Stimulated activated CD8-positive, alpha-beta memory T cell treated with anti-CD3 and anti-CD28 coated beads, Interleukin-4, amount 100 ng/mL, for 48 hours (primary cell): ENCODE measurements around the gene NLRP5.
"Not testable (repeated sequence)": the region's sequence is repeated elsewhere in the genome, so short reads cannot be mapped to it uniquely, and the experiment has no call there.

Source experiments
- DNase-seq: peaks from one replicate; pipeline ENCODE4 v3.0.0-alpha.2; 2020

The NLRP5 gene

DNA sequence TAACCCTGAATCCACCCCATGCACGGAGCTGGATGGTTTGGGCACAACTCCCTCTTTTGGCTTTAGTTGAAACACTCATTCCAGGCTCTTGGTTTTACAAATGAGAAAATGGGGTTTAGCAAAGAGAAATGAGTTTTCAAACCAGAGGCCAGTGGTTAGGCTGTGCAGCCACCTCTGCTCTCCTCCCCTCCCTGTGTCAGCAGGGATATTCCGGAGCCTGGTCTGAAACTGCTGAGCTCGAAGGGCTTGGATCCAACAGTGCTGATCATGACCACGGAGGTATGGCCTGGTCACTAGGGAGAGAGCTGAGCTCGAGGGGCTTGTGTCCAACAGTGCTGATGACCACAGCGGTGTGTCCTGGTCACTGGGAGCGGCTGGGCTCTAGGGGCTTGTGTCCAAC is 93.0 kb downstream of the NLRP5 start:
- DNase-seq, result no peak

- DNase-seq, result peak; percentile 90
Observed at GRCh38 chr19:56080669-56081401, 94.3 kb downstream of the NLRP5 start.

GRCh38 chr19:56083668-56084067 is 97.1 kb downstream of the NLRP5 start:
- no peak for DNase-seq

DNA sequence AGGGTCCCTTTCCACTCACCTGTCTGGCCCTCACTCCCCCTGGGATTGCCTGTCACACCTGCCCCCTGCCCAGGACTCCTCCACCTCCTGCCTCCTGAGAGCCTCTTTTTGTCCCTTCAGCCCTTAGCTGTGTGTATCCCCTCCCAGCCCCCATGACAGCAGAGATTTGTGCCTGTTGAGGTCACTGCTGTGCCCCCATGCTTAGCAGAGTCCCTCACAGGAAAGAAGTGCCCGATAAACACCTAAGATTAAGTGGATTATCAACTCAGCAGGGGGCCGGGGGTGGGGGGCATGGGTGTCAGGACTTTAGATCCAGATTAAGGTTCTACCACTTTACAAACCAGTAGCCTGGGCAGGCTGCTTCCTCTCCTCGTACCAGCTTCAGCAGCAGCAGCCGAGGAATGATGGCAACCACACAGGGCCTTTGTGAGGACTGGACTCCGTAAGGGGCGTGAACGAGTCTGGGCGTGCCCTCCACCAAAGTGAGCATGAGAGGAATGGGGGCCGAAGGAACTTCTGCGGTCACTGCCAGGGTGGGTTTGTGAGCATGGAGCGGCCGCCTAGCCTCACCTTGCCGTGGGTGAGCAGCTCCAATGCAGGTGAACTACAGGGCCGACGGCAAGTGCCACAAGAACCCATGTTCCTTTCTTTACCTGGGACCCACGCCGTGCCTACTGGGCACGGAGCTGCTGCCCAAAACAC is 98.4 kb downstream of the NLRP5 start:
- DNase-seq, result no peak

DNA sequence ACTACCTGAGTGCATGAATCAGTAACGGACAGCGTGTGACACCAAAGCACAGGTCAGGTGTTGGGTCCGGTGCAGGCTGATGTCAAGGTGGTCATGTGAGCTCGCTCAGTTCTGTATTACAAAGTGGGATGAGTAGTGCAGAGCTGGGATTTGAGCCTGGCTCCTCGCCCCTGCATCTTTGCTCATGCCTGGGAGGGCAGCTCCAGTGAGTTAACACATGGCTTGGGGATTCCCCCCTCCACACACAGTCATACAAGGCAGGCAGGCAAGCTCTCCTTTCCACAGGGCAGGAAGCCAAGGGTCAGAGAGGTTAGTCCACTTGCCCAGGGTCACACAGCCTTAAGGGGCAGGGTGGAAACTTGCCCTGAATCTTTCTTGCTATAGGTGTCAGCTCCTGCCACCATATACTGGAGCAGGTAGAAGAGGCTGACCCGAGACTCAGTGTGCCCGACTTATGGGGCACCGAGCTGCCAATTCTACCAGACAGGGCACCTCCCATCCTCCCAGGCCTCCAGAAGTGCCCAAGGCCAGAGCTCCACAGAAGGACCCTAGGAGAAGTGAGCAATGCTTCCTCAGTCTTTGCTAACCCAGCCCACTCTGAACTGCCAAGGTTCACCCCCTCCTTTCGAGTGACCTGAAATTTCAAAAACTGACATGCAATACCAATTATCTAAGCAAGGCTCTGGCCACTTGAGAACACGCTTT is 99.1 kb downstream of the NLRP5 start:
- no peak for DNase-seq

DNA sequence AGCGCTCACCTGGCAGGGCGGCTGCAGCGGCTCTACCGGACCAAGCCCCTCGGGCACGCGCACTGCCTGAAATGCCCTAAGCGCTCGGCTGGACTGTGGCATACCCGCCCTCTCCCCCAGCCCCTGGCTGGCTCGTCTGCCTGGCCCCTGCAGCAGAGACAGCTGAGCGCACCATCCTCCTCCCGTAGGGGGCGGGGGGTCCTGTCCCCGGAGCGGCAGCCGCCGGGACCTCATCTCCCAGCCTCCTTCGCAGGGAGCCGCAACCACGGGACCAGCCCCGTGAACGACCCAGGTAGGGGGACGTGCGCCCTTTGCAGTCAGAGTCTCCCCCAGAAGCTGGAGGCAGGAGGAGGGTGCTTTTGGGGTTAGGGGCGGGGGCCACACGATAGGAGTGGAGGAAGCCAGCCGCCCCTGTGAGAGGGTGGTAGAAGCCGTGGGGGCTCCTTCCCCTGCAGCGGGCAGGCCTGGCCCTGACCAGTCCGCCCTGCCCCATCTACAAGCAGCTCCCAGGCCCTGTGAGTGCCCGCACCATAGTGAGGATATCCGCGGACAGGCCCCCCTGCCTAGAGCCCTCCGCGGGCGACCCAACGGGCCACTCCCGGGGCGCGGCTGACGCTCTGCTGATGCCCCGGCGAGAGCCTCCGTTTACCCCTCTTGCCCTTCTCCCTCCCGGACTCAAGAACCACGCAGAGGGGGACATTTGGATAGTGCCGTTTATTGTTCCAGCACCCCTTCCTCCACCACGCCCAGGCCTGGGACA is 100.3 kb downstream of the NLRP5 start:
- no peak for DNase-seq

- no peak for DNase-seq
Observed at GRCh38 chr19:56087647-56088496, 101.3 kb downstream of the NLRP5 start.

DNA sequence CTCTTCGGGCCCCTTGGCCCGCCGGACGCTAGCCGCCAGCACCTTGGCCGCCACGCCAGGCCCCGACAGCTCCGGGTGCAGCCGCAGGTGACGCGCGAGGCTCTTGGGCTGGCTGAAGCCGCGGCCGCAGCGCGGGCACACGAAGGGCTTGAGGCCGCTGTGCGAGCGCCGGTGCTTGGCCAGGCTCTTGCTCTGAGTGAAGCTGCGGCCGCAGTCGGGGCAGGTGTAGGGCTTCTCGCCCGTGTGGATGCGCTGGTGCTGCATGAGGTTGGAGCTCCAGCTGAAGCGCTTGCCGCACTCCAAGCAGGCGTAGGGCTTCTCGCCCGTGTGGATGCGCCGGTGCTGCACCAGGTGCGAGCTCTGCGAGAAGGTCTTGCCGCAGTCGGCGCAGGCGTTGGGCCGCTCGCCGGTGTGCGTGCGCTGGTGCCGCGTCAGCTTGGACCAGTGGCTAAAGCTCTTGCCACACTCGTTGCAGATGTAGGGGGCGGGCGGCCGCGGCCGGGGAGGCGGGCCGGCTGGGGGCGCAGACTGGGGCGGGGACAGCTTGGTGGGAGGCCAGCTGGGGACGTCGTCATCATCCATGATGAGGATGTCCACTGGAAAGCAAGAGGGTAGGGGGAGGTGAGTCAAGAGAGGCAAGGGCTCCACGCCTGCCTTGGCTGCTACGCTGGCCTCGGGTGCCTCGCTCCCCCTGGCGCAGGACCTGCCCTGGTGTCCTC is 102.1 kb downstream of the NLRP5 start:
- no peak for DNase-seq

DNA sequence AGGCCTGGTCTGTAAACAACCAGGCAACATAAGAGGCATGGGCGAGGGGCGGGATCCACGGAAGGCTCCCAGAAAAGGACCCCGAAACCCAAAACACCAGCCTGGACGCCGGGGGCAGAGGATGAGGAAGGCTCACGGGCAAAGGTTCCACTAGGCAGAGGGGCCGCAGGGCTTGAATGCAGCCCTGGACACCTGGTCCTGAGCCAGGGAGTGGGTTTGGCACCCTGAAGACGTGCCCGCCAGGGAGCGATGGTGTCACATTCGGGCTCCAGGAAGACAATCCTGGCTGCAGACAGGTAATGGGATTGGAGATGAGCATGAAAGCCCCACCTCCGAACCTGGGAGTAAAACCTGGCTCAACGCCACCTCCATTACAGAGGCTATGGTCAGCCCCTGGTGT is 102.8 kb downstream of the NLRP5 start:
- no peak for DNase-seq

DNA sequence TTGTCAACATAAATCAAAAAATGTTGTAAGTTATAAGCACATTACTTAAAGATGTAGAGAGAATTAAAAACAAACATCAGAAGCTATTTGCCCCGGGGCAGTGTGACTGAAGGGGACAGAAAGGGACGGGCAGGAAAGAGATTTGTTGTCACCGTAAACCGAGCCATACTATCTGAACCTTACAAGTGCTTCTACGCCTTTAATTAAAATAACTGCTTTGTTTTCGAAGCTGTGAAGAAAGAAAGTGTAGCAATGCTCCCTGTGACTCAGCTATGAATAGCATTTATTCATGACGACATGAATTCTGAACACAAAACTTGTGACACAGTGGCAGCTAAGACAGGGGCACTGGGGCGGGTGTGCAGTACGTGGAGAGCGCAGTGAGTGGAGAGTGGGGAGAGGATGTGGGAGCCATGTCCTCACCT is 104.5 kb downstream of the NLRP5 start:
- DNase-seq, result no peak

DNA sequence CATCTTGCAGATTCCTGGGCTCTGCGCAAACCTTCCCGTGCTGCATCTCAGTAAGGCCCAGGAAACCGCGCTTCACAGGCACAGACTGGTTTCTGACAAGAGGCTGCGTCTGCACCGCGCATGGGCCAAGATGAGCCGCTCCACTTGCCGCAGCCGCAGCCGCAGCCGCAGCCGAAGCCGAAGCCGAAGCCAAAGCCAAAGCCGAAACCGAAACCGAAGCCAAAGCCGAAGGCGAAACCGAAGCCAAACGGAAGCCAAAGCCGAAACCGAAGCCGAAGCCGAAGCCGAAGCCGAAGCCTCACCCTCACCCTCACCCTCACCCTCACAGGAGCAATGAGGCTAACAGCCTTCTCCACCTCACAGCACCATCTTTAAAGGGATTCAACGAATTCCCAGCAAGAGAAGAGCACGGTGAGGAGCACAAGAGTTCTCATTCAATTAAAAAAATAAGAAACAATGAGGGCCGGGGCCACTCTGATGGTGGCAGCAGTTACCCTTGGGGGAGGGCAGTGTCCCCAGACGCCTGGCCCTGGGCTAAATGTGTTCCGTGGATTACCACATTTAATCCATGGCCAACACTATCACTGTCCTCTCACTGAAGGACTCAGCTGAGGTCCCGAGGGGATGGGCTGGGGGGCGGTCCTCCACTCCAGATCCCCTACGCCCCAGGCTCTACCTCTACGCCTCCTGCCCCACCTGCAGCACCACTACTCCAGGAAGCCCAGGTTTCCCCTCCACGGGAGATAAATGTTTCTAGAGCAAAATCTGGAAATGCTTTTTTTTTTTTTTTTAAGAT is 105.4 kb downstream of the NLRP5 start:
- DNase-seq, result no peak

- DNase-seq, result no peak
Observed at GRCh38 chr19:56092685-56093631, 106.4 kb downstream of the NLRP5 start.

DNA sequence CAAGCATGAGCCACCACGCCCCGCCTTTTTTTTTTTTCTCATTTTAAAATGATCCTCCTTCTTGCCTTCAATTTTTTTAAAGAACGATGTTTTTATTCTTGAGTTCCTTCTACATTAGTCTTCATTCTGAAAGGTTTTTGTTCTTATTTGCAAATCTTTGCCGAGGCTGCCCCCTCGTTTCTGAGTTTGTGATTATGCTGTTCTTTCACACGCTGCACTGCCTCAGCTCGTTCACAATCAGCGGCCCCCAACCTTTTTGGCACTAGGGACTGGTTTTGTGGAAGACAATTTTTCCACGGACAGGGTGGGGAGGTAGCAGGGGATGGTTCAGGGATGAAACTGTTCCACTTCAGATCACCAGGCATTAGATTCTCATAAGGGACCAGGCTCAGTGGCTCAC is 107.9 kb downstream of the NLRP5 start:
- DNase-seq, result no peak

DNA sequence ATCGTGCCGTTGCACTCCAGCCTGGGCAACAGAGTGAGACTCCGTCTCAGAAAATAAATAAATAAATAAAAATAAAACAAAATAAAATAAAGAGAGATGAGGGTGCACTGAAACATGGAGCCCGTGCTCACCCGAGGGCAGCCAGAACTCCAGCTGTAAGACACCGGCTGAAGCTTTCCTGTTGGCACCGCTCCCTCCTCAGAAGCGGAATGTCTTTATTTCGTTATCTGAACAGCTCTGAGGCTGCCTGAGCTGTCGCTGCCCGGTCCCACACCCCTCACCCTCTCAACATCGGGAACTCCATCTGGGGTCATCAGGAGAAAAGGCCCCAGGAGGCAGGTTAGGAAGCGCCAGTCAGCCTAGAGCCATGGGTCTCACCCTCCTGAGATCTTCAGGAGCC is 110.1 kb downstream of the NLRP5 start:
- DNase-seq, result no peak

- DNase-seq, result no peak
Observed at GRCh38 chr19:56097306-56097705, 110.7 kb downstream of the NLRP5 start.

DNA sequence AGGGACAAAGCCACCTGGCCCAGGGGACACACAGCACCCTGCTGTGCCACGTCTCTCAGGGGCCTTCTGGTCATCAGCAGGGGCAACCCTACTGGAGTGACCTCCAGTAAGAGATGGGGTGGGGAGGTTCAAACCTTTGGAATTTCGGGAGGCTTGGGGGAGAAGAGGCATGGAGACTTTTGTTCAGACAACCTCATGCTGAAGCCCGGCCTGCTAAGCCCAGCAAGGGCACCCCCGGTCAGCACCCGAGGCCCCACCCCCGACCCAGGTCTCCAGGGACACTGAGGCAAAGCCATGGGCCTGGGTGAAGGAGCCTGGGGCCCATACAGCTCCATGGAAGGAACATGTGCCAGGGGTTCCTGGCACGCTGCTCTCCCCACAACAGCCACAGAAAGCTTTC is 111.2 kb downstream of the NLRP5 start:
- DNase-seq, result no peak

- not testable (repeated sequence) for DNase-seq
Observed at GRCh38 chr19:56098237-56098636, 111.7 kb downstream of the NLRP5 start.

DNA sequence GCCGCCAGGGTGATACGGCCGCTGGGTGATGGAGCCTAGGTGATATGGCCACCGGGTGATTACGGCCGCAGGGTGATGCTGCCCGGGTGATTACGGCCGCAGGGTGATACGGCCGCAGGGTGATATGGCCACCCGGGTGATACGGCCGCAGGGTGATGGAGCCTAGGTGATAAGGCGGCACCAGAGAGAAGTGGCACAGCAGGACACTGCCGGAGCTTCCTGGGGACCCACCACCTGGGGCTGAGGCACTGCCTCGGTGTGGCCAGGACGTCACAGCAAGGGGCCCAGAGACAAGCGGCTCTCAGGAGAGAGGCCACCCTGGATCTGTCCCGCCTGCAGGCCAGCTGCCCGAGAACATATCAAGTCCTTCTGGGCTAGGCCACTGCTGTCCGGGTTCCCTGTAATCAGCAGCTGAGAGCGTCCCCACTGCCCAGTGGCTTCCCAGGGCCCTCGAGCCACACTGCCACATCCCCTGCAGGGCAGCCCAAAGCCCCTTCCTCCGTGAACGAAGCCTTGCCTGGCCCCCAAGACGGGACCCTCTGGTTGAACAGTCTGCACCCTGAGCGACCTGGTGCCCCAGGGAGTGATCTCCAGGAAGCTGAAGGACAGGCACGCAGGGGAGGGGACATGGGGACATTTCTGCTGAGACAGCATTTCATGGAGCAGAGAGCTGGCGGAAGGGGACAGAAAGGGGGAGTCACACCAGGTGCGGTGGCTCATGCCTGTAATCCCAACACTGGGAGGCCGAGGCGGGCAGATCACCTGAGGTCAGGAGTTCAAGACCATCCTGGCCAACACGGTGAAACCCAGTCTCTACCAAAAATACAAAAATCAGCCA is 112.4 kb downstream of the NLRP5 start:
- no peak for DNase-seq
